ENCODE results near the gene DRD3.

DNA sequence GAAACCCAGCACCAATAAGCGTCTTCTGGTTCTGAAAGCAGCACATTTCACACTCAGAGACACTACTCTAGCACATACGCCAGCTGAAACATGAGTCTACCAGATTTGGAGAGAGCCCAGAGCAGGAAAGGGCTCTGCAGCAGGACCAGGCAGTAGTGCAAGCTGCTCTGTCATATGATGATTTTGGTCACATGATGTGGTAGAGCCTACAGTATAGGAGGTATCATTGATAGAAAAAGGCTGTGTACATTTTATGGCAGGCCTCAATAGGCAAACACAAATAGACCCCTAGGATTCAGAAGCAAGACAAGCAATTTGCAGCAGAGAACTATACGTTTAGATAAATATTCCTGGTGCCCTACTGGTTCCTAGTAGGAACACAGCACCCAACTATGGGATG, 64.1 kb downstream of the DRD3 start:
- TF ChIP-seq, protein P1, sequence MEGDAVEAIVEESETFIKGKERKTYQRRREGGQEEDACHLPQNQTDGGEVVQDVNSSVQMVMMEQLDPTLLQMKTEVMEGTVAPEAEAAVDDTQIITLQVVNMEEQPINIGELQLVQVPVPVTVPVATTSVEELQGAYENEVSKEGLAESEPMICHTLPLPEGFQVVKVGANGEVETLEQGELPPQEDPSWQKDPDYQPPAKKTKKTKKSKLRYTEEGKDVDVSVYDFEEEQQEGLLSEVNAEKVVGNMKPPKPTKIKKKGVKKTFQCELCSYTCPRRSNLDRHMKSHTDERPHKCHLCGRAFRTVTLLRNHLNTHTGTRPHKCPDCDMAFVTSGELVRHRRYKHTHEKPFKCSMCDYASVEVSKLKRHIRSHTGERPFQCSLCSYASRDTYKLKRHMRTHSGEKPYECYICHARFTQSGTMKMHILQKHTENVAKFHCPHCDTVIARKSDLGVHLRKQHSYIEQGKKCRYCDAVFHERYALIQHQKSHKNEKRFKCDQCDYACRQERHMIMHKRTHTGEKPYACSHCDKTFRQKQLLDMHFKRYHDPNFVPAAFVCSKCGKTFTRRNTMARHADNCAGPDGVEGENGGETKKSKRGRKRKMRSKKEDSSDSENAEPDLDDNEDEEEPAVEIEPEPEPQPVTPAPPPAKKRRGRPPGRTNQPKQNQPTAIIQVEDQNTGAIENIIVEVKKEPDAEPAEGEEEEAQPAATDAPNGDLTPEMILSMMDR (conservative IDR thresholded peaks at IDR 0.05 in 1 of 2, IDR thresholded peaks at IDR 0.05 in 1 of 2; ENCODE audit: low read depth in 1 of 2, low read length in 2 of 2) = no peak
- no peak for TF ChIP-seq EZH2 (IDR thresholded peaks at IDR 0.05; ENCODE audit: low read length, missing control alignments)
